ENCODE measurements around the gene ZNF12.
A peak's percentile ranks its signal among the peaks of the same experiment; 100 is the strongest.
"Not testable (repeated sequence)": the region's sequence is repeated elsewhere in the genome, so short reads cannot be mapped to it uniquely, and the experiment has no call there.

ZNF12 gene

GRCh38 chr7:6706666-6707407, at the start of gene ZNF12:
Gene ZNF12, minus strand, starts transcription at chr7:6706947. Its CDS starts 1,774 bp downstream, at chr7:6705173.
- H3K79me2 ChIP-seq (ENCODE audit: low read length), result peaks cover 40% of the 10 kb centered on the region
- H3K9me3 ChIP-seq (replicated peaks; ENCODE audit: insufficient read depth, low read length), result no peaks in the 10 kb centered on the region
- H3K4me2 ChIP-seq (ENCODE audit: low read depth, low read length), result peak within 1 kb of the TSS; percentile 98
- DNase-seq, result peak; percentile 96
- no peaks in the 10 kb centered on the region for H3K9me2 ChIP-seq (replicated peaks; ENCODE audit: insufficient read depth, low read length)
- no peak within 1 kb of the TSS; the same call in 1 of the 2 replicates for H3K27ac ChIP-seq (ENCODE audit: low read length)
- peaks cover 4% of the 10 kb centered on the region; the same call in 1 of the 2 replicates for H3F3A ChIP-seq (ENCODE audit: insufficient read depth, low read length)
- H3K4me3 ChIP-seq (ENCODE audit: low read length), result peak within 1 kb of the TSS; percentile 99
- no peaks in the 10 kb centered on the region for H3K27me3 ChIP-seq (replicated peaks; ENCODE audit: insufficient read depth, low read length)
- no peaks in the 10 kb centered on the region for H4K20me1 ChIP-seq (ENCODE audit: insufficient read depth, low read length)
- H3K4me1 ChIP-seq (ENCODE audit: low read length), result no peaks in the 10 kb centered on the region; the same call in 1 of the 2 replicates
- peak within 1 kb of the TSS; percentile 99 for H2AFZ ChIP-seq (ENCODE audit: low read length)
- H3K36me3 ChIP-seq (replicated peaks; ENCODE audit: insufficient read depth, low read length), result peaks cover 20% of the 10 kb centered on the region
- TF ChIP-seq EZH2 (optimal IDR thresholded peaks at IDR 0.05; ENCODE audit: low read depth, low read length) (no peak), CTCF (IDR thresholded peaks at IDR 0.05; ENCODE audit: low read length) (no peak), EZH2phosphoT487 (IDR thresholded peaks at IDR 0.05; ENCODE audit: low read length) (no peak)
- peak within 1 kb of the TSS; percentile 91 for H3K9ac ChIP-seq (ENCODE audit: low read length)

GRCh38 chr7:6753964-6754363, 47.2 kb upstream of the ZNF12 start, which contains the start of gene RSPH10B2:
Gene RSPH10B2, plus strand, starts transcription at chr7:6754103. Its CDS starts 3,575 bp downstream, at chr7:6757678.
- H2AFZ ChIP-seq (ENCODE audit: low read length); H3K79me2 ChIP-seq (ENCODE audit: low read length); H3K27me3 ChIP-seq (replicated peaks; ENCODE audit: insufficient read depth, low read length); H3K9me3 ChIP-seq (replicated peaks; ENCODE audit: insufficient read depth, low read length); H3K36me3 ChIP-seq (replicated peaks; ENCODE audit: insufficient read depth, low read length); H3F3A ChIP-seq (ENCODE audit: insufficient read depth, low read length); DNase-seq; H3K4me2 ChIP-seq (ENCODE audit: low read depth, low read length); H3K27ac ChIP-seq (ENCODE audit: low read length); H4K20me1 ChIP-seq (ENCODE audit: insufficient read depth, low read length); H3K4me1 ChIP-seq (ENCODE audit: low read length); H3K9me2 ChIP-seq (replicated peaks; ENCODE audit: insufficient read depth, low read length); H3K4me3 ChIP-seq (ENCODE audit: low read length); H3K9ac ChIP-seq (ENCODE audit: low read length): not testable (repeated sequence)

DNA sequence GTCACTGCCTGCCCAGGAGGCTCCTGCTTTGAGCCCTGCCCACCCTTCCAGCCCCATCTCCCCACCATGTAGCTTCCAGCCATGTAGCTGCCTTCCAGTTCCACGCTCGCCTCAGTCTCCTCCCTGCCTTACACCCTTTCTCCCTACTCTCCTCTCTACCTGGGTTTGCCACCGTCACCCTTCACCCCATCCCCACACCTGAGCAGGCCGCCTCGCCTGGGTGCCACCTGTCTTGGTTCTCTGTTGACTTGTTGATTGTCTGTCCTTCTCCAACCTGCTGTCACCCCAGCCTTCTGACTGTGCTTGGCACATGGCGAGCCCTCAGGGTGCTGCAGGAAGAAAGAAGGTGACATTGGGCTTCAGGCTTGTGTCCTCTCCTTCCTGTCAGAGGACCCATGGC, 43.4 kb upstream of the ZNF12 start:
- not testable (repeated sequence) for H2AFZ ChIP-seq (ENCODE audit: low read length); H3F3A ChIP-seq (ENCODE audit: insufficient read depth, low read length); H3K9me2 ChIP-seq (replicated peaks; ENCODE audit: insufficient read depth, low read length); H3K36me3 ChIP-seq (replicated peaks; ENCODE audit: insufficient read depth, low read length); H3K9ac ChIP-seq (ENCODE audit: low read length); H3K27ac ChIP-seq (ENCODE audit: low read length); H3K9me3 ChIP-seq (replicated peaks; ENCODE audit: insufficient read depth, low read length); H3K79me2 ChIP-seq (ENCODE audit: low read length); H3K27me3 ChIP-seq (replicated peaks; ENCODE audit: insufficient read depth, low read length); H3K4me2 ChIP-seq (ENCODE audit: low read depth, low read length); H3K4me1 ChIP-seq (ENCODE audit: low read length); DNase-seq; H4K20me1 ChIP-seq (ENCODE audit: insufficient read depth, low read length); H3K4me3 ChIP-seq (ENCODE audit: low read length)

DNA sequence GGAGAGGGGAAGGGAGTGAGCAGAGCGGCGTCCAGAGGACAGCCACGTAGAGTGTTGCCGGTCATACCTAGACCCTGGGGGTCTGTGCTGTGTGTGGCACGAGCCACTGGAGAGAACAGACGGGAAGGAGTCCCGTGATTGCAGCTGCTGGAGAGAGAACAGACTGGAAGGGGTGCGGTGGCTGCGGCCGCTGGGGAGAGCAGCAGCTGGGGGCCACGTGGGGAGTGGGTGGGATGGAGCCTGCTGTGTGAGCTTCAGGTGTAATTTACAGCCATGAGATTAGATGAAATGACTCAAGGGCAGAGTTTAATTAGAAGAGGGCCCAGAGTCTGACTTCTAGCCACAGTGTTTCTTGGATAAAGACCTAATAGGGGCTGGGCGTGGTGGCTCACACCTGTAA, 42.6 kb upstream of the ZNF12 start:
- not testable (repeated sequence) for H2AFZ ChIP-seq (ENCODE audit: low read length); H3K79me2 ChIP-seq (ENCODE audit: low read length)

DNA sequence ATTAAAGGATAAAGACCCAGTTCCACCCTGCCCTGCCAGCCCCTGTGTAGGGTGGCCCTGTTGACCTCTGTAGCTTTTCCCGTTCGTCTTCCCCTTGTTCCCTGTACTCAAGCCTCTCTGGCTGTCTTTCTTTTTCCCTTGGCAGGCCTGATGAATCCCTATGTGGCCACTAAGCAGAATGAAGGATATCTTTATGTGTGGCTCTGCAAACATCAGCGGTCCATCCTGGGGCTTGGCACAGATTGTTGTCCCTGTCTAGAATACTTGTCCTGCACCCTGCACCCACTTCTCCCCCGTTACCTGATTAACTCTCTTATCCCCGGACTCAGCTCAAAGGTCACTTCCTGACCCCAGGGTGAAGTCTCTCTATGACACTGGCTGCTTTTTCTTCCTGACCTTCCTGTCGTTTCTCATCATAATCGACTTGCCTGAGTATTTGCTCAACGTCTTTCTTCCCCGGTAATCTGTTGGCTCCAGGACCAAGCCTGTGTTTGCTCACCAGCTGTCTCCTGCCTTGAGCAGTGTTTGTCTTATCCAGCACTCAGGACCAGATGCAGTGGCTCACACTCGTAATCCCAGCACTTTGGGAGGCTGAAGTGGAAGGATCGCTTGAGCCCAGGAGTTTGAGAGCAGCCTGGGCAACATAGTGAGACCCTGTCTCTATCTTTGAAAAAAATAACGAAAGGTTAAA, 37.8 kb upstream of the ZNF12 start:
- H2AFZ ChIP-seq (ENCODE audit: low read length); H3K9me2 ChIP-seq (replicated peaks; ENCODE audit: insufficient read depth, low read length); H3K27me3 ChIP-seq (replicated peaks; ENCODE audit: insufficient read depth, low read length); H3F3A ChIP-seq (ENCODE audit: insufficient read depth, low read length); DNase-seq; H4K20me1 ChIP-seq (ENCODE audit: insufficient read depth, low read length); H3K4me1 ChIP-seq (ENCODE audit: low read length); H3K9me3 ChIP-seq (replicated peaks; ENCODE audit: insufficient read depth, low read length); H3K27ac ChIP-seq (ENCODE audit: low read length); H3K9ac ChIP-seq (ENCODE audit: low read length); H3K79me2 ChIP-seq (ENCODE audit: low read length); H3K4me2 ChIP-seq (ENCODE audit: low read depth, low read length); H3K4me3 ChIP-seq (ENCODE audit: low read length); H3K36me3 ChIP-seq (replicated peaks; ENCODE audit: insufficient read depth, low read length): not testable (repeated sequence)

More for the DNA sequence above, 42.6 kb upstream of the ZNF12 start:
- not testable (repeated sequence) for DNase-seq; H3K27me3 ChIP-seq (replicated peaks; ENCODE audit: insufficient read depth, low read length); H4K20me1 ChIP-seq (ENCODE audit: insufficient read depth, low read length); H3K27ac ChIP-seq (ENCODE audit: low read length); H3K9me3 ChIP-seq (replicated peaks; ENCODE audit: insufficient read depth, low read length); H3K4me1 ChIP-seq (ENCODE audit: low read length); H3K4me3 ChIP-seq (ENCODE audit: low read length); H3K9me2 ChIP-seq (replicated peaks; ENCODE audit: insufficient read depth, low read length); H3F3A ChIP-seq (ENCODE audit: insufficient read depth, low read length); H3K36me3 ChIP-seq (replicated peaks; ENCODE audit: insufficient read depth, low read length); H3K9ac ChIP-seq (ENCODE audit: low read length); H3K4me2 ChIP-seq (ENCODE audit: low read depth, low read length)

GRCh38 chr7:6738415-6738814, 31.7 kb upstream of the ZNF12 start:
- H3K4me1 ChIP-seq (ENCODE audit: low read length); H3K4me2 ChIP-seq (ENCODE audit: low read depth, low read length); H3K4me3 ChIP-seq (ENCODE audit: low read length); H3K79me2 ChIP-seq (ENCODE audit: low read length); DNase-seq; H3K27me3 ChIP-seq (replicated peaks; ENCODE audit: insufficient read depth, low read length); H2AFZ ChIP-seq (ENCODE audit: low read length); H4K20me1 ChIP-seq (ENCODE audit: insufficient read depth, low read length); H3K9me2 ChIP-seq (replicated peaks; ENCODE audit: insufficient read depth, low read length); H3K9ac ChIP-seq (ENCODE audit: low read length); H3K27ac ChIP-seq (ENCODE audit: low read length); H3F3A ChIP-seq (ENCODE audit: insufficient read depth, low read length); H3K9me3 ChIP-seq (replicated peaks; ENCODE audit: insufficient read depth, low read length); H3K36me3 ChIP-seq (replicated peaks; ENCODE audit: insufficient read depth, low read length): not testable (repeated sequence)

Measured in MM.1S (cell line).